Neural progenitor cell (in vitro differentiated cells): ENCODE data around the gene WDR76. TPM values are rescaled to one million over a fixed set of nuclear protein-coding genes. Genes with fewer than 3 reads are reported as not detected.

Experiments
- DNase-seq: peaks from one replicate; pipeline ENCODE4 v3.0.0-alpha.2; 2016; ENCODE audit warnings: low spot score
- H2AFZ ChIP-seq: fragments of 200-600 bp; sonication (generic); replicated peaks from 2 replicates; pipeline ENCODE4 v1.6.1; 2016; ENCODE audit warnings: antibody characterized with exemption
- H3F3A ChIP-seq: fragments of 200-600 bp; sonication (generic); 2 replicates; pipeline ENCODE4 v1.6.1; 2016; ENCODE audit warnings: antibody characterized with exemption, low read depth
- H3K27ac ChIP-seq: fragments of 200-600 bp; sonication (generic); 2 replicates; pipeline ENCODE4 v1.5.1; 2016; ENCODE audit warnings: mild to moderate bottlenecking
- H3K27me3 ChIP-seq: fragments of 200-600 bp; sonication (generic); 2 replicates; pipeline ENCODE4 v1.6.1; 2016; ENCODE audit warnings: mild to moderate bottlenecking, moderate library complexity
- H3K36me3 ChIP-seq: fragments of 200-600 bp; sonication (generic); 2 replicates; pipeline ENCODE4 v1.5.1; 2016
- H3K4me1 ChIP-seq: fragments of 200-600 bp; sonication (generic); 2 replicates; pipeline ENCODE4 v1.6.1; 2016; ENCODE audit warnings: mixed run types
- H3K4me2 ChIP-seq: fragments of 200-600 bp; sonication (generic); 2 replicates; pipeline ENCODE4 v1.6.1; 2016
- H3K4me3 ChIP-seq: fragments of 200-600 bp; sonication (generic); 2 replicates; pipeline ENCODE4 v1.5.1; 2016
- H3K79me2 ChIP-seq: fragments of 200-600 bp; sonication (generic); 2 replicates; pipeline ENCODE4 v1.6.1; 2016; ENCODE audit warnings: low read depth
- H3K9ac ChIP-seq: fragments of 200-600 bp; sonication (generic); 2 replicates; pipeline ENCODE4 v1.6.1; 2016
- H3K9me3 ChIP-seq: fragments of 200-600 bp; sonication (generic); 2 replicates; pipeline ENCODE4 v1.5.1; 2016; ENCODE audit warnings: low read depth
- H4K20me1 ChIP-seq: fragments of 200-600 bp; sonication (generic); 2 replicates; pipeline ENCODE4 v1.6.1; 2016; ENCODE audit warnings: low read depth
- H3K27ac Mint-ChIP-seq: 3 replicates; pipeline ENCODE4 v1.8.0; 2021; ENCODE audit warnings: mixed read lengths
- H3K27me3 Mint-ChIP-seq: 2 replicates; pipeline ENCODE4 v1.8.0; 2022; ENCODE audit warnings: low read depth, mild to moderate bottlenecking, inconsistent platforms, moderate library complexity, mixed read lengths; ENCODE audit not compliant: insufficient read depth
- H3K36me3 Mint-ChIP-seq: 3 replicates; pipeline ENCODE4 v1.8.0; 2021; ENCODE audit warnings: mixed read lengths
- H3K4me1 Mint-ChIP-seq: 3 replicates; pipeline ENCODE4 v1.8.0; 2021; ENCODE audit warnings: mixed read lengths
- H3K4me3 Mint-ChIP-seq: 3 replicates; pipeline ENCODE4 v1.8.0; 2021; ENCODE audit warnings: mild to moderate bottlenecking, moderate library complexity, mixed read lengths
- H3K9me3 Mint-ChIP-seq: 3 replicates; pipeline ENCODE4 v1.8.0; 2020; ENCODE audit warnings: mixed read lengths
- CTCF ChIP-seq: fragments of 200-600 bp; sonication (generic); IDR thresholded peaks from 2 replicates; pipeline ENCODE4 v1.5.1; 2017; ENCODE audit warnings: antibody characterized with exemption, mild to moderate bottlenecking
- EZH2 ChIP-seq: fragments of 200-600 bp; sonication (generic); IDR thresholded peaks from 2 replicates; pipeline ENCODE4 v1.6.1; 2017; ENCODE audit warnings: antibody characterized with exemption, mild to moderate bottlenecking, moderate library complexity
- EZH2phosphoT487 ChIP-seq: fragments of 200-600 bp; sonication (generic); IDR thresholded peaks from 2 replicates; pipeline ENCODE4 v1.6.1; 2017; ENCODE audit warnings: antibody characterized with exemption
- total RNA-seq: library from RNA; depleted of rRNA; stranded (reverse); fragments of >200 nt; gene quantifications from 2 replicates; pipeline ENCODE4 v1.2.3, GENCODE V29; 2015; ENCODE audit warnings: low replicate concordance

WDR76 gene
- total RNA-seq, 1 donor from 2014 or later: 32.6 TPM

- Mint-ChIP-seq H3K4me3 (no peak overlapping the region), H3K9me3 (no peaks in the 10 kb centered on the region), H3K27ac (no peak overlapping the region), H3K36me3 (peaks cover 4% of the 10 kb centered on the region), H3K27me3 (no peaks in the 10 kb centered on the region), H3K4me1 (peaks cover 3% of the 10 kb centered on the region)
- Histone ChIP-seq H3F3A (peaks cover 4% of the 10 kb centered on the region), H3K9ac (no peak overlapping the region), H3K36me3 (no peaks in the 10 kb centered on the region), H3K4me2 (no peak overlapping the region), H3K4me3 (no peak overlapping the region), H3K27ac (no peak overlapping the region), H3K79me2 (no peaks in the 10 kb centered on the region), H3K9me3 (no peaks in the 10 kb centered on the region), H3K27me3 (no peaks in the 10 kb centered on the region), H4K20me1 (no peaks in the 10 kb centered on the region), H2AFZ (no peak overlapping the region), H3K4me1 (no peaks in the 10 kb centered on the region)
- no peak for DNase-seq
- TF ChIP-seq EZH2 (no peak), EZH2phosphoT487 (no peak), CTCF (no peak)
Observed at GRCh38 chr15:43908516-43909050, 81.8 kb downstream of the WDR76 start.

GRCh38 chr15:43911235-43911781 is 84.5 kb downstream of the WDR76 start:
- H3K36me3 Mint-ChIP-seq: peaks cover 4% of the 10 kb centered on the region
- H3K4me2 ChIP-seq: no peak overlapping the region
- H3F3A ChIP-seq: peaks cover 8% of the 10 kb centered on the region
- no peak overlapping the region for H3K4me3 ChIP-seq
- no peak overlapping the region for H3K27ac Mint-ChIP-seq
- no peak overlapping the region for H3K27ac ChIP-seq
- H3K9ac ChIP-seq: no peak overlapping the region
- H3K79me2 ChIP-seq: no peaks in the 10 kb centered on the region
- no peak overlapping the region for H3K4me3 Mint-ChIP-seq
- H3K9me3 Mint-ChIP-seq: no peaks in the 10 kb centered on the region
- no peaks in the 10 kb centered on the region for H4K20me1 ChIP-seq
- H3K36me3 ChIP-seq: no peaks in the 10 kb centered on the region
- H3K27me3 ChIP-seq: no peaks in the 10 kb centered on the region
- peaks cover 9% of the 10 kb centered on the region for H3K4me1 ChIP-seq
- TF ChIP-seq EZH2: no peak
- TF ChIP-seq CTCF: no peak
- TF ChIP-seq EZH2phosphoT487: no peak
- H2AFZ ChIP-seq: no peak overlapping the region
- DNase-seq: no peak
- H3K27me3 Mint-ChIP-seq: no peaks in the 10 kb centered on the region
- H3K4me1 Mint-ChIP-seq: peaks cover 2% of the 10 kb centered on the region
- no peaks in the 10 kb centered on the region for H3K9me3 ChIP-seq

GRCh38 chr15:43912208-43912607 is 85.4 kb downstream of the WDR76 start:
- peaks cover 4% of the 10 kb centered on the region for H3K36me3 Mint-ChIP-seq
- Histone ChIP-seq H2AFZ (no peak overlapping the region), H3K4me2 (no peak overlapping the region)

More at GRCh38 chr15:43912208-43912607, 85.4 kb downstream of the WDR76 start:
- Mint-ChIP-seq H3K27me3 (no peaks in the 10 kb centered on the region), H3K4me1 (peaks cover 2% of the 10 kb centered on the region), H3K4me3 (no peak overlapping the region), H3K27ac (peak overlapping the region; percentile 21), H3K9me3 (no peaks in the 10 kb centered on the region)
- Histone ChIP-seq H3K79me2 (no peaks in the 10 kb centered on the region), H3K36me3 (no peaks in the 10 kb centered on the region), H4K20me1 (no peaks in the 10 kb centered on the region), H3K4me1 (peaks cover 9% of the 10 kb centered on the region), H3K4me3 (no peak overlapping the region), H3K27ac (no peak overlapping the region), H3F3A (peaks cover 9% of the 10 kb centered on the region), H3K9ac (no peak overlapping the region), H3K9me3 (no peaks in the 10 kb centered on the region), H3K27me3 (no peaks in the 10 kb centered on the region)
- no peak for DNase-seq
- TF ChIP-seq EZH2phosphoT487 (no peak), CTCF (no peak), EZH2 (no peak)
